HG02588 (cell line): ENCODE measurements around the gene LYSET.
"Not testable (repeated sequence)": the region's sequence is repeated elsewhere in the genome, so short reads cannot be mapped to it uniquely, and the experiment has no call there.

ENCODE experiments used
- ATAC-seq: cut with Tn5 transposase; IDR thresholded peaks from one replicate; pipeline ENCODE4 v1.9.1; 2021; ENCODE audit warnings: mild to moderate bottlenecking, moderate library complexity; ENCODE audit not compliant: unreplicated experiment

The LYSET gene

DNA sequence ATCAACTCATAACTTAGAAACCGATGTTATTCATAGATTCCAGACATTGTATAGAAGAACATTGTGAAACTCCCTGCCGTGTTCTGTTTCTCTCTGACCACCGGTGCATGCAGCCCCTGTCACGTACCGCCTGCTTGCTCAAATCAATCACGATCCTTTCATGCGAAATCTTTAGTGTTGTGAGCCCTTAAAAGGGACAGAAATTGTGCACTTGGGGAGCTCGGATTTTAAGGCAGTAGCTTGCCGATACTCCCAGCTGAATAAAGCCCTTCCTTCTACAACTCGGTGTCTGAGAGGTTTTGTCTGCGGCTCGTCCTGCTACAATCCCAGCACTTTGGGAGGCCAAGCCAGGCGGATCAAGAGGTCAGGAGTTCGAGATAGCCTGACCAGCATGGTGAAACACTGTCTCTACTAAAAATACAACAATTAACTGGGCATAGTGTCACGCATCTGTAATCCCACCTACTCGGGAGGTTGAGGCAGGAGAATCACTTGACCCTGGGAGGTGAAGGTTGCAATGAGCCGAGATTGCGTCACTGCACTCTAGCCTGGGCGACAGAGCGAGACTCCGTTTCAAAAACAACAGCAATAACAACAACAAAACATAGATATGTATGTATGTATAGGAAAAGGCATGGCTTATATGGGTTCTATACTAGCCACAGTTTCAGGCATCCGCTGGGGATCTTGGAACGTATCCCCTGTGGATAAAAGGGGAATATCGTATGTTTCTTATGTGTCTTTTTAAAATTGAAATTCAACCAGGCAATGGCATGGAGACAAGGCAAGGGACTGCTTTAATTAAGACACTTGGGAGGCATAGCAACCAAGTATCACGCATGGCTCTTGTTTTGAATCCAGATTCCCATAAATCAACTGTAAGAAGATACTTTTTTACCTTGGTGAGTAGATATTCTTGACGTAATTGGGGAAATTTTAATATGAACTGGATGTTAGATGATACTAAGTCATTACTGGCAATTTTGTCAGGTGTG, 19.5 kb upstream of the LYSET start:
- ATAC-seq = not testable (repeated sequence)

DNA sequence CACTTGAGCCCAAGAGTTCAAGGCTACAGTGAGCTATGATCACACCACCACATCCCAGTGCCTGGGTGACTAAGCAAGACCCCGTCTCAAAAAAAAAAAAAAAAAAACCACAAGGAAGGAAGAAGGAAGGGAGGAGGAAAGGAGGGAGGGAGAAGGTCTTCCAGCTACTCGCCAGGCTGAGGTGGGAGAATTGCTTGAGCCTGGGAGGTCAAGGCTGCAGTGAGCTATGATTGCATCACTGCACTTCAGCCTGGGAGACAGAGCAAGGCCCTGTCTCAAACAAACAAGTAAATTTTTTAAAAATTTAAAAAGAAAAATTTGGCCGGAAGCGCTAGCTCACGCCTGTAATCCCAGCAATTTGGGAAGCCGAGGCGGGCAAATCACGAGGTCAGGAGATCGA, 16.5 kb upstream of the LYSET start:
- not testable (repeated sequence) for ATAC-seq

DNA sequence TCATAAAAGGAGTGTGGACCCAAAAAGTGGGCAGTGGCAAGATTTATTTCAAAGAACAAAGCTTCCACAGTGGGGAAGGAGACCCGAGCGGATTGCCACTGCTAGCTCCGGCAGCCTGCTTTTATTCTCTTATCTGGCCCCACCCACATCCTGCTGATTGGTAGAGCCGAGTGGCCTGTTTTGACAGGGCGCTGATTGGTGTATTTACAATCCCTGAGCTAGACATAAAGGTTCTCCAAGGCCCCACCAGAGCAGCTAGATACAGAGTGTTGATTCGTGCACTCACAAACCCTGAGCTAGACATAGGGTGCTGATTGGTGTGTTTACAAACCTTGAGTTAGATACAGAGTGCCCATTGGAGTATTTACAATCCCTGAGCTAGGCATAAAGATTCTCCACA, 15.5 kb upstream of the LYSET start:
- not testable (repeated sequence) for ATAC-seq

- ATAC-seq = not testable (repeated sequence)
Measured at GRCh38 chr14:93170141-93170540, 15.0 kb upstream of the LYSET start.

GRCh38 chr14:93171376-93171775, 13.7 kb upstream of the LYSET start:
- ATAC-seq = no peak

- no peak for ATAC-seq
Measured at GRCh38 chr14:93173943-93174395, 11.1 kb upstream of the LYSET start.

- not testable (repeated sequence) for ATAC-seq
Measured at GRCh38 chr14:93174731-93175130, 10.4 kb upstream of the LYSET start.

GRCh38 chr14:93175492-93175891, 9.6 kb upstream of the LYSET start:
- ATAC-seq = no peak

DNA sequence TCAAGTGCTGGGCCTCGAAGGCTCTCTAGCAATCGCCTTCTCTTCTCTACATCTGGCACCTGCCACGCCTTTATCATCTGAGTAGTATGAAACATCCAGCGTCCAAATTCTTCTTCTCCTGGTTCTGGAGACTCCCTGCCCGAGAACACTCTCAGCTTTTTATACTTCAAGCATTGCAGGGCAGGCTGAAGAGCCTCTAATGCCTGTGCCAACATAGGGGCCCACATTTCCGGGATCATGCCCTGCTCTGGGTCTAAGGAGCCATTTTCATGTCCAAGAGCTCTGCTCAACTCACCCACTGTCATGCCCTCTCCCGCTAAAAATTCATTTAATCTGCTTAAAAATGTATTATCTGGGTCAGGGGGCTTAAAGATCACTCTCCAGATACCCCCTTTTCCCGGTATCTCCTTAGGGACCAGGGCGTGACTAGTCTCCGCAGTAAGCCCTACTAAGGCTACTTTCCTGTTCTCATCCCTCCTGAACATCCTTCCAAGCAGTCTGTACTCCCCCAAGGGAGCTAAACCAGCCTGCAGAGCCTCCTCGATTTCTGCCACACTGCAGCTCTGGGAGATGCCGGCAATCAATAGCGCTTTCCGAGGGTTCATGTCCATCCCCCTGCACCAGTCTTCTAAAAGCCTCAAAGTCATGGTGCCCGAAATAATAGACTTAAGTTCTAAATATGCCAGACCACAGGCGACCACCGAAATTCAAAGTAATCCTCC, 1.4 kb upstream of the LYSET start:
- ATAC-seq = no peak

DNA sequence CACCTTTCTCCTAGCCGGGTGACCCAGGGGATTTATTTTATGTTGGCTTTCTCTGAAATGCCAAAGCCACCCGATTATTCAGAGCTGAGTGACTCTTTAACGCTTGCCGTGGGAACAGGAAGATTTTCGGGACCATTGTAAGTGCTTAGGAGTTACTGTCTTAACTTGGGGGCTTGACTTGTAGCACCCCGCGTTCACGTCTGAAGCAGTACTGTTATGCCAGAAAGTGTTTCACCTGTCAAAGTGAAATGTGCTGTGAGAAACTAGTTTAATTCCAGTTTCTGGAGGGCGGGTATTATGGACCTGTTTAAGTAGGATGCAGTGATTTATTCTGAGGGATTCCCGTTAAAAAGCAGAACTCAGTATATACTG, 218 bp downstream of the LYSET start:
- ATAC-seq = peak; percentile 8

DNA sequence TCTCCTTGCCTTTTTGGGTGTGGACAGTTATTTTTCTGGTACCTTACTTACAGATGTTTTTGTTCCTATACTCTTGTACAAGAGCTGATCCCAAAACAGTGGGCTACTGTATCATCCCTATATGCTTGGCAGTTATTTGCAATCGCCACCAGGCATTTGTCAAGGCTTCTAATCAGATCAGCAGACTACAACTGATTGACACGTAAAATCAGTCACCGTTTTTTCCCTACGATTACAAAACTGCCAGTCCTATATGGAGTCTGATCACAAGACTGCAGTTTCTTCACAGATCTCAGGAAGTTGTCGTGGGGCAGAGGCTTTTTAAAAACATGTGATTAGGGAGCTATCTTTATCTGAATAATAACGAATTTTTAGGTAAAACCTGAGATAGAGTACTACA, 1.3 kb downstream of the LYSET start:
- no peak for ATAC-seq

DNA sequence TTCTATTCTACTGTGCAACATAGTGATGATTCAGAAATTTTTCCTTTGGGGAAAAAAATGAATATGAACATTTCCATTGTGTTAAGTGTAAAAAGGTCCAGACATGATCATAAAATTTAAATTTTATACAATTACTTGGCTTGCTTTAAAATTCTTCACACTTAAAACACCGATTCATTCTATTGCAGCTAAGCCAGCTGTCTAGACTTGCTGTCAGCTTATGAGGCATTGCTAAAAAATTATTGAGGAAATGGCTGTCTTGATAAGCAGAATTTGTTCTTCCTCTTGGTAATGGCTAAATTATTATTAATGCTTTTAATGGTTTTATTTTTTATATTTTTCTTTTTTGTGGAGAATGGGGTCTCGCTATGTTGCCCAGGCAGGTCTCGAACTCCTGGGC, 1.8 kb downstream of the LYSET start:
- no peak for ATAC-seq

DNA sequence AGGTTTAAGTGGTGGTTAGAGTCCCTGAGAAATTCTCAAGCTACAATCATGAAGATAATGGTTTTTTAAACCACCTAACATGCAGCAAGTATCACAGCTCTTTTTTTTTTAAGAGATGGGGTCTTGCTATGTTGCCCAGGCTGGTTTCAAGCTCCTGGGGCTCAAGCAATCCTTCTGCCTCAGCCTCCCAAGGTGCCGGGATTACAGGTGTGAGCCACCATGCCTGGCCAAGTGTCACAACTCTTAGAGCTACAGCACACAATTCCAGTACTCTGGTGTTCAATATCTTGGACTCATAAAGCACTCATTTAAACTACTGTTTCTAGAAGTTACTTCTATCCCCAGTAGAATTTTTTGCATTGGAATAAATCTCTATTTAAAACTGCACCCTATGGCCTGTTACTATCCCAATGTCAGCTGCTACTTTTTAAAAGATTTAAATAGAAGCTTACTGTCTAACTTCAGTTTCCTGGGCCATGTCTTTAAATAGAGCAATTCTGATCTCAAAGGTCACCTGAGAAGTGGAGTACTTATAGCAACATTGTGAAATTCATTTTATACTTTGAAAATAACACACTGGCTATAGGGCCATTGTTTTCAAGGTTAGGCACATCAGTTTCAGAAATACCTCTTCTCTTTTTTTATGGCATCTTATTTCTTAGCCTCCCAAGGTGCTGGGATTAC, 10.3 kb downstream of the LYSET start:
- no peak for ATAC-seq

- no peak for ATAC-seq
Measured at GRCh38 chr14:93199031-93199430, 13.9 kb downstream of the LYSET start.

DNA sequence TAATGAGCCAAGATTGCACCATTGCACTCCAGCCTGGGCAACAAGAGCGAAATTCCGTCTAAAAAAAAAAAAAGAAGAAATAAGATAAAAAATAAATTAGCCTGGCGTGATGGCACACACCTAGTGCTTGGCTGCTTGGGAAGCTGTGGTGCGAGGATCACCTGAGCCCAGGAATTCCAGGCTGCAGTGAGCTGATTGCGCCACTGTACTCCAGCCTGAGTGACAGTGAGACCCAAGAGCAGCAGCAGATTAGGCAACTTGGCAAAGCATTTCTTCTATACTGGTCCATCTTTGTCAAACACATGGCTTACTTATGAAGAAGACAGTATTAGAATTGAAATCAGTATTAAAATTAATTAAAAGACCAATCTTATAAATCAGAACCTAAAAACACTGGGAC, 15.4 kb downstream of the LYSET start:
- no peak for ATAC-seq

DNA sequence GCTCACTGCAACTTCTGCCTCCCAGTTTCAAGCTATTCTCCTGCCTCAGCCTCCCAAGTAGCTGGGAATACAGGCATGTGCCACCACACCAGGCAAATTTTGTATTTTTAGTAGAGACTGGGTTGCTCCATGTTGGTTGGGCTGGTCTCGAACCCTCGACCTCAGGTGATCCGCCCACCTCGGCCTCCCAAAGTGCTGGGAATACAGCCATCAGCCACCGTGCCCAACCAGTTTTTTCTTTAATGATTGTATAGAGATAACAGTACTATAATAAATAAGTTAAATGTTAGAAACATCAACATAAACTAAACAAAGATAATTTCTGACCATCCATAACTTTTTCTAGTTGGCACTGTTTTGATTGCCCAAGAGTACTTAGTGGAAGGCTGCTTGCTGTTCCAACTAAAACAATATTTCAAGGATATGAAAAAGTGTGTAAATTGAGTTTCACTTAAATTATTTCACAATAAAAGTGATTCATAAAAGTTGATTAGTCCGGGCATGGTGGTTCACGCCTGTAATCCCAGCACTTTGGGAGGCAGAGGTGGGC, 16.1 kb downstream of the LYSET start:
- no peak for ATAC-seq

- peak; percentile 87 for ATAC-seq
Measured at GRCh38 chr14:93206793-93207467, 21.8 kb downstream of the LYSET start, which contains the start of the genes GON7 and UBR7. GON7 (minus strand) TSS chr14:93207065; CDS start chr14:93207037, 28 bp downstream. UBR7 (plus strand) TSS chr14:93207256; CDS start chr14:93207292, 36 bp downstream.

DNA sequence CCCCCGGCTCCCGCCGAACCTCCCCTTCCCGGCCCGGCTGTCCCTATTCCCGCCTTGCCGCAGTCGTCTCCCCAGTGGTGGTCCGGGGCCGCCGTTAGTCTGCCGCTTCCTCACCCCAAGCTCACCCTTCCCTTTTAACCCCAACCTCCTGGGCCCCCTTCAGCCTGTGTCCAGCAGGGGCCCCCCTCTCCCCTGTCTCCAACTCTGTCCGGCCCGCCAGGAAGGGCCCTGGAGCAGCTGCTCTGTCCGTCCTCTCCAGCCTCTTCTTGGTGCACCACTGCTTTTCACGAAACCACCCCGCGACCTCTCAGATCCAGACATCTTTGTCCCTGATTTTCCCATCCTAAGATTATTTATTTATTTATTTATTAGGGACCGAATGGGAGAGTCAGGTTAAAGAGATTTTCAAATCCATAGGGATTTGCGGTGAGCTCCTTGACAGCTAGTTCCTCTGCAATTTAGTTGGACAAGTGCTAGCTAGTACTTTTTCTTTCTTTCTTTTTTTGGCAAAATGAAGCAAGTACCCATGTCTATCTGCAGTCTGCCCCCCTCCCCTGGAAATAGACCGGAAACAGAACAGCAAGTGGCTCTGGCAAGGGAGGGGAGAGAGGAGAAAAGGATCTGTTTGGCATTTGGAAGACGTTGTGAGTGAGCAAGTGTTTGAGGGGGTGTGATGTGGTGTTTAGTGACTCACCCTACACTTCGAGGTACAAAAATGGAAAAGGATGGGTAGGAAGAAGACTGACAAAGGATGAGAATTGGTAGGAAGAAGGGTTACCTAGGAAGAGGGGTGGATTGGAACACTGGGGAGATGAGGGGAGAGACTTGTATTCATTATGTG, 22.6 kb downstream of the LYSET start:
- peak; percentile 34 for ATAC-seq

GRCh38 chr14:93212432-93212831, 27.3 kb downstream of the LYSET start:
- ATAC-seq = peak; percentile 65
